HG03039 (cell line): ENCODE results near the gene ADGRL3.
"Not testable (repeated sequence)": the region's sequence is repeated elsewhere in the genome, so short reads cannot be mapped to it uniquely, and the experiment has no call there.

ENCODE experiments used
- ATAC-seq: cut with Tn5 transposase; IDR thresholded peaks from one replicate; pipeline ENCODE4 v1.9.1; 2021; ENCODE audit warnings: mild to moderate bottlenecking, moderate library complexity; ENCODE audit not compliant: unreplicated experiment

The ADGRL3 gene

GRCh38 chr4:61716426-61716825 lies 516.3 kb downstream of the ADGRL3 start:
- ATAC-seq, result no peak

- ATAC-seq, result no peak
Measured at GRCh38 chr4:61723492-61723891, 523.4 kb downstream of the ADGRL3 start.

GRCh38 chr4:61727286-61727685 lies 527.2 kb downstream of the ADGRL3 start:
- no peak for ATAC-seq

GRCh38 chr4:61734409-61734808 lies 534.3 kb downstream of the ADGRL3 start:
- ATAC-seq, result no peak

- ATAC-seq, result no peak
Measured at GRCh38 chr4:61739887-61740286, 539.8 kb downstream of the ADGRL3 start.

- no peak for ATAC-seq
Measured at GRCh38 chr4:61740886-61741285, 540.8 kb downstream of the ADGRL3 start.

- ATAC-seq, result no peak
Measured at GRCh38 chr4:61741327-61742096, 541.4 kb downstream of the ADGRL3 start.

GRCh38 chr4:61750810-61751209 lies 550.7 kb downstream of the ADGRL3 start:
- ATAC-seq, result no peak

- no peak for ATAC-seq
Measured at GRCh38 chr4:61752617-61753016, 552.5 kb downstream of the ADGRL3 start.

GRCh38 chr4:61753739-61754138 lies 553.6 kb downstream of the ADGRL3 start:
- no peak for ATAC-seq

- ATAC-seq, result not testable (repeated sequence)
Measured at GRCh38 chr4:61756937-61757336, 556.8 kb downstream of the ADGRL3 start.

- ATAC-seq, result not testable (repeated sequence)
Measured at GRCh38 chr4:61757983-61758382, 557.9 kb downstream of the ADGRL3 start.

GRCh38 chr4:61758596-61758995 lies 558.5 kb downstream of the ADGRL3 start:
- not testable (repeated sequence) for ATAC-seq

- not testable (repeated sequence) for ATAC-seq
Measured at GRCh38 chr4:61759245-61759644, 559.1 kb downstream of the ADGRL3 start.

- not testable (repeated sequence) for ATAC-seq
Measured at GRCh38 chr4:61759885-61760284, 559.8 kb downstream of the ADGRL3 start.

GRCh38 chr4:61760820-61761219 lies 560.7 kb downstream of the ADGRL3 start:
- ATAC-seq, result no peak

- ATAC-seq, result no peak
Measured at GRCh38 chr4:61762722-61763627, 562.8 kb downstream of the ADGRL3 start.

GRCh38 chr4:61763682-61764081 lies 563.6 kb downstream of the ADGRL3 start:
- ATAC-seq, result no peak

- not testable (repeated sequence) for ATAC-seq
Measured at GRCh38 chr4:61764090-61764489, 564.0 kb downstream of the ADGRL3 start.

- not testable (repeated sequence) for ATAC-seq
Measured at GRCh38 chr4:61769444-61770167, 569.5 kb downstream of the ADGRL3 start.

- ATAC-seq, result no peak
Measured at GRCh38 chr4:61770456-61770855, 570.3 kb downstream of the ADGRL3 start.
